HG03159 (cell line): ENCODE results near the gene TVP23C.
A peak's percentile ranks its signal among the peaks of the same experiment; 100 is the strongest.
"Not testable (repeated sequence)": the region's sequence is repeated elsewhere in the genome, so short reads cannot be mapped to it uniquely, and the experiment has no call there.

Source experiments
- ATAC-seq: cut with Tn5 transposase; IDR thresholded peaks from one replicate; pipeline ENCODE4 v1.9.1; 2021; ENCODE audit warnings: mild to moderate bottlenecking, moderate library complexity; ENCODE audit not compliant: unreplicated experiment

Gene TVP23C

GRCh38 chr17:15563375-15563857 lies at the start of gene TVP23C:
Gene TVP23C (minus strand): TSS chr17:15563483. CDS start chr17:15563448, 35 bp downstream.
- ATAC-seq: peak; percentile 82

GRCh38 chr17:15592960-15593359 lies 29.7 kb upstream of the TVP23C start:
- not testable (repeated sequence) for ATAC-seq

GRCh38 chr17:15591986-15592385 lies 28.7 kb upstream of the TVP23C start:
- not testable (repeated sequence) for ATAC-seq

- ATAC-seq: not testable (repeated sequence)
These were observed 27.6 kb upstream of the TVP23C start for GRCh38 chr17:15590844-15591243.

GRCh38 chr17:15589544-15590536 lies 26.6 kb upstream of the TVP23C start:
- peak; percentile 50 for ATAC-seq

GRCh38 chr17:15588017-15588416 lies 24.7 kb upstream of the TVP23C start:
- ATAC-seq: not testable (repeated sequence)

GRCh38 chr17:15583313-15583712 lies 20.0 kb upstream of the TVP23C start:
- ATAC-seq: not testable (repeated sequence)

GRCh38 chr17:15581462-15581861 lies 18.2 kb upstream of the TVP23C start:
- not testable (repeated sequence) for ATAC-seq

- ATAC-seq: not testable (repeated sequence)
These were observed 13.6 kb upstream of the TVP23C start for GRCh38 chr17:15576848-15577247.

- ATAC-seq: not testable (repeated sequence)
These were observed 11.4 kb upstream of the TVP23C start for GRCh38 chr17:15574660-15575059.

GRCh38 chr17:15573870-15574269 lies 10.6 kb upstream of the TVP23C start:
- not testable (repeated sequence) for ATAC-seq

- ATAC-seq: peak; percentile 36
These were observed 489 bp downstream of the TVP23C start for GRCh38 chr17:15562613-15563374.

- ATAC-seq: not testable (repeated sequence)
These were observed 1.8 kb downstream of the TVP23C start for GRCh38 chr17:15561439-15561838.

- not testable (repeated sequence) for ATAC-seq
These were observed 4.7 kb downstream of the TVP23C start for GRCh38 chr17:15558403-15559105.

- ATAC-seq: not testable (repeated sequence)
These were observed 5.9 kb downstream of the TVP23C start for GRCh38 chr17:15557334-15557832.

GRCh38 chr17:15552932-15553331 lies 10.4 kb downstream of the TVP23C start:
- ATAC-seq: not testable (repeated sequence)

GRCh38 chr17:15549552-15549951 lies 13.7 kb downstream of the TVP23C start:
- not testable (repeated sequence) for ATAC-seq

- not testable (repeated sequence) for ATAC-seq
These were observed 16.7 kb downstream of the TVP23C start for GRCh38 chr17:15546604-15547003.

- ATAC-seq: not testable (repeated sequence)
These were observed 22.7 kb downstream of the TVP23C start for GRCh38 chr17:15540371-15541219.
